Mammary epithelial cell (primary cell): ENCODE data around the gene ART1.

ENCODE experiments used
- CTCF ChIP-seq, 2 donors: IDR thresholded peaks in 1 of 2; conservative IDR thresholded peaks in 1 of 2; 2 replicates each; pipeline ENCODE4 v1.5.1; 2011 to 2012; ENCODE audit warnings: inconsistent platforms in 2 of 2, low read length in 2 of 2, mild to moderate bottlenecking in 2 of 2, control low read depth in 1 of 2, low read depth in 1 of 2; ENCODE audit not compliant: insufficient read depth in 1 of 2; ENCODE audit errors: extremely low read depth in 1 of 2
- EZH2 ChIP-seq: IDR thresholded peaks from 2 replicates; pipeline ENCODE4 v1.6.1; 2012; ENCODE audit warnings: low read length, inconsistent platforms, borderline replicate concordance

DNA sequence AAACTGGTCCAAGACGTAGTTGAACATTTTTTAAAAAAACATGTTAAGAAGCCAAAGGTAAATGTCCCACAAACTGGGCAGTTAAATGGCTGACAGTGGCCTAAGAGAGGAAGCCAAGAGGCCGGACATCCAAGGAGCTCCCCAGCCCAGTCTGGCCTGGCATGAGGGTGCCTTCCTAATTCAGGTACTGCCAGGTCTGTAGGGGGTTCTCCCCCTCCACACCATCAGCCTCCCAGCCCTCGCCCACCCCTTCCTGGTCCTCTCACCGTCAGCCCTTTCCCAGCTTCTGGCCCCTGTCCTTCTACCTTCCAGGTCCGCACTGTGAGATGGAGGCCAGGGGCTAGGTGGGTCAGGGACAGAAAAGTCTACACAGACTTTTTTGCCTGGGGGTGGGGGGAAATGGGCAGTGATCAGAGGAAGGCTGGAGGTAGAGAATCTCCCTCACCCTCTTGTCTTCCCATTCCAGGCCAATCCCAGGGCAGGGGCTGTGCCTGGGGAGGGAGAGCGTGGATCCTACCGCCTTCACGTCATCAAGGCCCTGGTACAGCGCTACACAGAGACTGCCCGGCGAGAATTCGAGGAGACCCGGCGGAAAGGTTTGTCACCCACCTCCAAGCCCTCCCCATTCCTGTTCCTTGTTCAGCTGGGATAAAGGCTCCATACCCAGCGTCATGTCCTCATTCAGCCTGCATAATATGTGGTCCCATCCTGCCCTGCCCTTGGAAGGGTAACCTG, 9.1 kb upstream of the ART1 start:
- TF ChIP-seq CTCF (conservative IDR thresholded peaks at IDR 0.05 in 1 of 2, IDR thresholded peaks at IDR 0.05 in 1 of 2; ENCODE audit: extremely low read depth in 1 of 2, insufficient read depth in 1 of 2, low read depth in 1 of 2, low read length in 2 of 2) = no peak
- TF ChIP-seq EZH2 = no peak
